HUDEP-2 (cell line): Measurements from ENCODE around the gene SLC12A3.

Experiments
- DNase-seq, 76 experiments: peaks; one replicate each; lab custom pipeline; 2025; ENCODE audit not compliant: unreplicated experiment in 76 of 76; lab: John Stamatoyannopoulos, UW

The SLC12A3 gene

DNA sequence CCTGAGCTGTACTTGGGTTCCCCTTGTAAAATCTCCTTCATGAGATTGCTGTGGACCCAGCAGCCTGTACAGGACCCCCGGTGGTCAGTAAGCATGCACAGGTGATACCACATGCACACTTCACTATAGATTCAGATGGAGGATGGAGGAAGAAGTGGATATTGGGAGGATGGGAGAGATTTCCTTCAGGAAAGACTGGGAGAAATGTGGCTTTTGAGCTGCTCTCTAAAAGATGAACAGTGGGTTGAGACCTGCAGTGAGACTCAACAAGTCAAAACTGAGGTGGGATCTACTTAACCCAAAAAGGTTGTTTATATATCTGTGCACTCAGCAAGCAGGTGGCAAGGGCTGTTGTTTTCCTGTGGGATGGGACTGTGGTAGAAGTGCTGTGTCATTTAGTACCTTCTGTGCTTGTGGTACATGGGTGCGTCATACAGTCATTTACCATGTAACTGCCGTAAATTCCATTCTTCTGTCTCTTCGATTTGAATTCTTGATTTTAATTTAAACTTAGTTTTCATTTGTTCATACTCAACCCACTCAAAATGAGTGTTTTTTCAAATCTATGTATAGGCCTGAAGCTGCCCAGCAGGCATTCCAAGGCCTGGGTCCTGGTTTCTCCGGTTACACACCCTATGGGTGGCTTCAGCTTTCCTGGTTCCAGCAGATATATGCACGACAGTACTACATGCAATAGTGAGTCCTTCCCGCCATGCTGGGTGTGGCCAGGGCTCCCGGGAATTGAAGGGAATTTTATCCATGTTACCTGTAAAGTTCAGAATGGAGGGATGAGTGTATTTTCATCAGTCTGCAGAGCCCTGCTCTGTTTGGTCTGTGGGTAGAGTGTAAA, 73.9 kb downstream of the SLC12A3 start:
- DNase-seq: no peak

DNA sequence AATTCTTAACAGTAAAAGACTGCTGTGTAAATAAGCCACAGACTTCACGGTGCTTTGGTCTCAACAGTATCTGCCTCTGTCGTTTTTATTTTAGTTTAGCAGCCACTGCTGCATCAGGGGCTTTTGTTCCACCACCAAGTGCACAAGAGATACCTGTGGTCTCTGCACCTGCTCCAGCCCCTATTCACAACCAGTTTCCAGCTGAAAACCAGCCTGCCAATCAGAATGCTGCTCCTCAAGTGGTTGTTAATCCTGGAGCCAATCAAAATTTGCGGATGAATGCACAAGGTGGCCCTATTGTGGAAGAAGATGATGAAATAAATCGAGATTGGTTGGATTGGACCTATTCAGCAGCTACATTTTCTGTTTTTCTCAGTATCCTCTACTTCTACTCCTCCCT, 74.8 kb downstream of the SLC12A3 start:
- DNase-seq: no peak

DNA sequence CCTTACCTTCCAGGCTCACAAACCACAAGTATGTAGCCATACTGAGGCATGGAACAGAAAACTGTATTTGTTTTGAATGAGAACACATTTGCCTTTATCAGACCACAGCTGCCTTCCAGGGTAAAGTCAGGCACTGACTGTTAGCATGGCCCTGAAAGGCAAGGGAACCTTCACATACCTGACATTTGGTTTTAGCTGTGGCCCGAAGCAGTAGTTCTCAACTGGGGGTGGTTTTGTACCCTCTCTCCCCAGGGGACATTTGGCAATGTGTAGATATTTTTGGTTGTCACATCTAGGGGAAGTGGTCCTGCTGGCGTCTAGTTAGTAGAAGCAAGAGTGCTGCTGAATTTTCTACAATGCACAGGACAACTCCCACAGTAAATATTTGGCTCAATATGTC, 76.1 kb downstream of the SLC12A3 start:
- no peak for DNase-seq

DNA sequence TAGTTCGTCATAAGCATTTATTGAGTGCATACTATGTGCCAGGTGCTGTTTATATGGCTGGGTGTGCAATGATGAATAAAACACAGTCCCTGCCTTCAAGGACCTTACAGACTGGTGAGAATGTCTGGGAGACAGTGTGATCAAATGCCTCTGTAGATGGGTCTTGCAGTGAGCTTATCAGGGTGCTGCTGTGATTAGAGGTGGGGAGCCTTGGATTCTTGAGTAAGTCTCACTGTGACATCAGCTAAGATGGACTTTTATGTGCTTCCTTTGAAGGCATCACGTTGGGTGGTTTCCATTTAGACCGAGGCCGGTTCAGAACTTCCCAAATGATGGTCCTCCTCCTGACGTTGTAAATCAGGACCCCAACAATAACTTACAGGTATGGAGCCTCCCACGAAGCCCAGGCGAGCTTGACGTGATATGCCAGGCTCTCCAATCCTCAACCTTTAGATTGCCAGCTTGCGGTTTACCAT, 76.9 kb downstream of the SLC12A3 start:
- DNase-seq: no peak

DNA sequence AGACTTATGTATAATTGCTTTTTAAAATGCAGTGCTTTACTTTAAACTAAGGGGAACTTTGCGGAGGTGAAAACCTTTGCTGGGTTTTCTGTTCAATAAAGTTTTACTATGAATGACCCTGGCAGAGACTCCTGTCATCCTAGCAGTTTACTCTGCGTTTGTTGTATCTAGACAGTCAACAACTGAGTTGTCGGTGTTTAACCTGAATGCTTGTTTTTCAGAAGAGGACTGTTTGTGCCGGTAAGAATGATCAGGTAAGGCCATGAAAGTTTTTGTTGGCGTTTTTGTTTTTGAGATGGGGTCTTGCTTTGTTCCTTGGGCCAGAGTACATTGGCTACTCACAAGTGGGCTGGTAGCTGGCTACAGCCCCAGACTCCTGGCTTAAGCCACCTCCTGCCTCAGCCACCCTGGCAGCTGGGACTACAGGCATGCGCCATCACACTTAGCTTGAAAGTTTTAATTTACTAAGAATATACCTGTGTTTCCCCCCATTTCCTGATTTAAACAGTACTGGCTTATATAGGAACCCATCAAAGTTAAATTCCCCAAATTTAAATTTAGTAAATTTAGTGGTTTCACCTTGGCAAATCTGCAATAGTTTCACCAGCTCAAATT, 78.9 kb downstream of the SLC12A3 start:
- no peak for DNase-seq

DNA sequence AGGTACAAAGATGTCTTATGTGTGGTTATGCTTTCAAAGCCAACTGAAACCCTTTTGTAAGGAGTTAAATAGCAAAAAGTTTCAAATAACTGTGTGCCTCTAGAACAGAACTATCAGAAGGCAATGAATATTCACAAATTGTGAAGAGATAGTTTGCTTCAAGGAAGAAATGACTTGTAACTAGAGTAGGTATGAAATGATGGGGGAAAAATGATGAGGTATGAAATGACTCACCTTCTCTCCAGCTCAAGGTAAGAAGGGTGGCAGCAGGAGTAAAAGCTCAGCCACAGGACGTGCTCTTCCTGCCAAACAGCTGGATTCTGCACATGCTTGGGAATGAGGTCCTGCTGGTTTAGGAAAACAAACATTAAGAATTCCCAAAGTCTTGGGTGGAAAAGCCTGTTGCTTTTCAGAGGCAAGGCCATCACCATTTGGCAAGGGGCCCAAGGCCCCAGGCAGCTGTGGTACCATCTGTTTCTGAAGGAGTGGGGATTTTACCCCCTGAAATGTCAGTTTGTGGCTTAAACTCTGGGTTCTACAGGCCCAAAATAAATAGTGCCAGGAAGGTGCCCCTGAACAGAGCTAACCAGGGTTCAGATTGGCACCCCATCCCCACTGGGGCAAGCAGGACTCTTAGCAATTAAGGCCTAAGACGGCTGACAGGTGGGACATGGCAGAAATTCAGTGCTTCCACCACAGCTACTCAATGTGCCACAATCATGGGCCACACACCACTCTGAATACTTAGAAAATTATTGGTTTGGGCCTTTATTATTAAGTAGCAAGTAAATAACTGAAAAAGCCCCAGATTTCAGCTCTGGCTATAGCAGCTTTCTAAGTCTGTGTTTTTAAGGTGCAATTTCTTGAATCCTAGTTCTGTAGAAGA, 80.2 kb downstream of the SLC12A3 start:
- no peak for DNase-seq

GRCh38 chr16:56945847-56946527, 81.0 kb downstream of the SLC12A3 start:
- DNase-seq: no peak

DNA sequence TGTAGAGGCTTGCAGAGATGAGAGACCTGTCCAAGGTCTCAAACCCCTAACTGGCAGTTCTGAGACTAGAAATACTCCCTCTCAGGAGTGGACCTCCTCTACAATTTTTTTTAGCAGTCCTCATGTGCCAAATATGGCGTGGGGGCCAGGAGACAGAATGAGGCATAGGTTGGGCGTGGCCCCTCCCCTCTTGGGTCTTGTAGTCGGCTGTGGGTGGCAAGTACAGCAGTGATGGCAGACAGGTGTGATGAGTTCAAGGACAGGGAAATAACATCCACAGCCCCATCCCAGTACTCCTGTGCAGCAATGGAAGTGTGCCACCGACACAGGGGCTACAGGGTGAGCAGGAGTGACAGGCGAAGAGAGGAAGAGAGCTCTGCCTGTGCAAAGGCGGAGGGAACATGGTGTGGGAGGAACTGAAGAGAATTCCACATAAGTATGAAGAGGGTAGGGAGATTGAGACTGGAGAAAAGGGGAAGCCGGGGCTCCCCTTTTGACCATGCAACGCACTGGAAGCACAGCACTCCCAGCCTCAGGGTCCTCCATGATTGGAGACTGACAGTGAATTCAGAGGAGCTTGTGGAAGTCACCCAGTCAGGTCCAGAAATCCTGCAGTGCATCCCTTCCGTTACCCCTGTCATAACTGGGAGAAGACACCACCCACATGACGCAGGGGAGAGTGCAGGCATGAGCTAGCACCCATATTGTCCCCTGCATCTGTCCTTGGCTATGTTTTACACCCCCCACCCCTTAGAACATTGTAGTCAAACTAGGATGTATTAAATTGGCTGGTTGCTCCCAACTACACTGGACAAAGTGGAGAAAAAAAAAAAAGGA, 82.0 kb downstream of the SLC12A3 start:
- no peak for DNase-seq

GRCh38 chr16:56947604-56947995, 82.6 kb downstream of the SLC12A3 start:
- DNase-seq: no peak

GRCh38 chr16:56948234-56948633, 83.2 kb downstream of the SLC12A3 start:
- no peak for DNase-seq

- no peak for DNase-seq
Measured at GRCh38 chr16:56950051-56950450, 85.0 kb downstream of the SLC12A3 start.

GRCh38 chr16:56950455-56950854, 85.4 kb downstream of the SLC12A3 start:
- no peak for DNase-seq

DNA sequence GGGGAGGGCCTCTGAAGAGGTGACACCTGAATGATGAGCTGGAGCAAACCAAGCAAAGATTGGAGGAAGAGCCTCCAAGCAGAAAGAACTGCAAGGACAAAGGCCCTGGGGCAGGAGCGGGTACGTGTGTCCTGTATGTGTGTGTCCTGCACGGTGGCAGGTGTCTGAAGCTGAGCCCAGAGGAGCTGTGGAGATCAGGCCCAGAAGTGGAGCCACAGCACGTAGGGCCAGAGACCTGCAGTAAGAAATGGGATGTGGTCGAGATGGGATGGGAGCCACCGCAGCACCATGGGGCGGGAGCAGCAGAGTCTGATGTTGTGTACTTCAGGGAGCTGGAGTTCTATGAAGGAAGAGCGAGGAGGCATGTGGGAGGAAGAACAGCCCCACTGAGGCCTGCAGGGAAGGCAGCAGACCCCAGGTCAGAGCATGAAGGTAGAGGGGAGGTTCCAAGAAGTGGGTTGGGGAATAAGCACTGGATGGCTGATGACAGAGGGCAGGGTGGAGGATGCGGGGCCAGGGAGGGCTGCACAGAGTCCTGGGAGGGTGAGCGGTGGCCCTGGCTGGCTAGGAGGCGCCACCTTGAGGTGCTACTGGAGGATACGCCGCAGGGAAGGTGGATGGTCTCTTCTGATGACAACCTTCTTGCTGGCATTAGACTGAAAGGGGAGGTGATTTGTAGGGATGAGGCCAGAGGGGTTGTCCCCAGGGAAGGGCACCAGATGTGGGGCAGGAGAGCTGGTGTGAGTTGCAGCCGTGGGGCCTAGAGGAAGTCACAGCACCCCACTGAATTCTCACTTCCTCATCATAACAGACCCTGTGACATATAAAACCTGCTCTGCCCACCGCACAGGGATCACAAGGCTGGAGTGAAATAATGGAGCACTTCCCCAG, 86.1 kb downstream of the SLC12A3 start:
- DNase-seq: peak in 12 of 76 experiments; percentile 5 to 44 (median 18)

GRCh38 chr16:56953006-56953405, 88.0 kb downstream of the SLC12A3 start:
- no peak for DNase-seq

DNA sequence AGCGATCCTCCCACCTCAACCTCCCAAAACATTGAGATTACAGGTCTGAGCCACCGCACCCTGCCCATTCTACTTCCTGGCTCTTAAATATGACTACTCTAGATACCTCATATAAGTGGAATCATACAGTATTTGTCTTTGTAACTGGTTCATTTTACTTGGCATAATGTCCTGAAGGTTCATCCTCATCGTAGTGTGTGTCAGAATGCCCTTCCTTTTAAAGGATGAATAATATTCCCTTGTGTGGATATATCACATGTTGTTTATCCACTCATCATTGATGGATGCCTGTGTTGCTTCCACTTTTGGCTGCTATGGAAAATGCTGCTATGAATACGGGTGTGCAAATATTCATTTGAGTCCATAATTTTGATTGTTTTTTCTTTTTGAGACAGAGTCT, 91.1 kb downstream of the SLC12A3 start:
- no peak for DNase-seq

DNA sequence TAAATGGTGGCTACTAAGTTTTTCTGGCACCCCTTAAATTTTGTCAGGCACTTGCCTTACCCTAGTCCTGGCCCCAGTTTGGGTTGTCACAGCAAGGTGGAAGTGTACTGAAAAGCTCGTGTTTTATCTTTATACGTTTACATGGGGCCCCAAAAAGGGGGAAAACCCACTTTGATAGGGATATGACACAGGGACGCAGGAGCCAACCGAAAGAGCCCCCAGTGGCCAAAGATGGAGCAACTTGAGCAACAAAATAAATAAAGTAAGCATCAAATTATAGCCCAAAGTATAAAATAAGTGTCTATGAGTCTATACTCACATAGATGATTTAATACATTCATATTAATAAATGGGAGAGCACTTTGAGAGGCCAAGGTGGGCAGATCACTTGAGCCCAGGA, 91.7 kb downstream of the SLC12A3 start:
- no peak for DNase-seq

DNA sequence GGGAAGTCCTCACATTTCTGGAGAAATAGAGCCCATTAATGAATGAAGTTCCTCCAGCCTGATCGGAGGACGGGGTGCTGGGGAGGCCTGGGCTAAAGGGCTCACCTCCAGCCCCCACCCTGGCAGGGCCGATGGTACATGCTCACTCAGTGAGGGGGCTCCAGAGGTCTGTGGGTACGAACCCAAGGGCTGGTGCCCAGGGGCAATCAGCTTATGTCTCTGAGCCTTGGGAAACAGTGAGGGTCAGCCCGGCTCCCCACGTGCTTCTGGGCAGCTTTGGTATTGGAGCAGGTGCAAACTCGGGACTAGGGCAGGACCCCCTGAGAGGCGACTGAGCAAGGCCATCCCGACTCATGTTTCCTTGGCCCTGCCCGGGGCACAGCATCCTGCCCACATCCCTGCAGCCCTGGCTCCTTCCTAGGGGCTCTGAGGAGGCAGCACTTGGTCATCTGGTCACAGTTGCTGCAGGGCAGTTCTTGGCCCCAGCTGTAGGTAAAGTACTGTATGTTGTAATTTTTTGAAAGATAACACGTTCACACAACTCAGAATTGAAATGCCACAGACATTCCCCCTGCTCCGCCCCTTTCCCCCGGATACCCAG, 95.8 kb downstream of the SLC12A3 start:
- DNase-seq: no peak

DNA sequence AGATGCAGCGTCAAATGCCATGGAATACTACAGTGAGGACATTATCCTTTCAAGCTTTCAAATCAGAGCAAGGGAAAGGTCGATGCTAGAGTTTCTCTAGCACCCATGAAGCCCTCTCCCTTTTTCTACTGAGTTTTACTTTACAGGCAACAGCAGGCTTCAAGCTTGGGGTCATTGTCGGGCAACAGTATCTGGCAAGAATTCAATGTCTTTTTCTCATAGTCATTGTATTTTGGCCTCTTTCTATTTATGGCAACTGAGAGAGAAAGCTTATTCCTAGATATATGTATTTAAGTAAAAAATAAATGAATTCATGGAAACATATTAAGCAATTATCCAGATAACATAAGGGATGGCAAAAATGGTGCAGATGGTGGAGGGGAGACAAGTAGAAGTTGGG, 96.4 kb downstream of the SLC12A3 start:
- DNase-seq: no peak
